NCI-H345 (cell line): ENCODE measurements around the gene USE1.
A peak's percentile ranks its signal among the peaks of the same experiment; 100 is the strongest.

Experiments
- DNase-seq: peaks from one replicate; lab custom pipeline; 2025; lab: John Stamatoyannopoulos, UW

Gene USE1

GRCh38 chr19:17235971-17236777 lies 21.0 kb downstream of the USE1 start:
- peak; percentile 60 for DNase-seq

GRCh38 chr19:17236811-17237543 lies 21.8 kb downstream of the USE1 start:
- DNase-seq: no peak

- no peak for DNase-seq
Measured at GRCh38 chr19:17237747-17238706, 22.9 kb downstream of the USE1 start.

GRCh38 chr19:17240062-17240752 lies 25.1 kb downstream of the USE1 start:
- no peak for DNase-seq

- DNase-seq: no peak
Measured at GRCh38 chr19:17240826-17241399, 25.8 kb downstream of the USE1 start.

GRCh38 chr19:17242431-17243208 lies 27.5 kb downstream of the USE1 start:
- no peak for DNase-seq

- no peak for DNase-seq
Measured at GRCh38 chr19:17243211-17243829, 28.2 kb downstream of the USE1 start.

GRCh38 chr19:17243830-17244617 lies 28.9 kb downstream of the USE1 start:
- no peak for DNase-seq

GRCh38 chr19:17244618-17245534 lies 29.7 kb downstream of the USE1 start:
- no peak for DNase-seq

GRCh38 chr19:17245535-17245984 lies 30.4 kb downstream of the USE1 start, which contains the start of gene NR2F6:
TSS of gene NR2F6 (minus strand) at chr19:17245919. CDS start at chr19:17245220, 699 bp downstream.
- no peak for DNase-seq

- no peak for DNase-seq
Measured at GRCh38 chr19:17246681-17247425, 31.7 kb downstream of the USE1 start.

- DNase-seq: no peak
Measured at GRCh38 chr19:17248011-17248776, 33.0 kb downstream of the USE1 start.

GRCh38 chr19:17249887-17250548 lies 34.9 kb downstream of the USE1 start:
- no peak for DNase-seq

GRCh38 chr19:17254636-17255035 lies 39.5 kb downstream of the USE1 start:
- no peak for DNase-seq

GRCh38 chr19:17255150-17255621 lies 40.0 kb downstream of the USE1 start:
- DNase-seq: no peak

GRCh38 chr19:17256130-17256529 lies 41.0 kb downstream of the USE1 start:
- DNase-seq: no peak
